Measurements from ENCODE around the gene MAMDC2. TPM values are rescaled to one million over a fixed set of nuclear protein-coding genes. Genes with fewer than 3 reads are reported as not detected.

The MAMDC2 gene
- total and polyA plus RNA-seq, 2 of the 8 experiments (the other 6 are each of a cell fraction or from before 2014, with no cell fraction given), result 6.1 to 15.4 TPM

DNA sequence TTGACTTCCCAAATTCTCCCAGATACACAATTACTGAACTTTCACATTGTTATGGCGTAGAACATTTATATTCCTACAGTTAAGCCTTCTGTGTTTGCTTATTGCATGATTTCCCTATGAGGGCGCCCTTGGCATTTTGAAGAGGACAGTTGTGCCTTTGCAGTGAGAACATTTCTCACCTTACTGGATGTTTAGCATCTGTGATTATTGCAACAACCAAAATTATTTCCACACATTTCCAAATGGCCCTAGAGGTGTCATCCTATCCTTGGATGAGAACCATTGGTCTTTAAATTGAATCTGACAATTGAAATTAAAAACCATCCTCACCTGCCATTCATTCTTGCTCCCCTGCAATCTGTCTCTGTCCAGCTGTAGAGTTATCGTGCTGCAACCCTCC is 104.0 kb downstream of the MAMDC2 start:
- Histone ChIP-seq H2AK5ac (ENCODE audit: low read depth, low read length) (no peak overlapping the region), H3K27ac (ENCODE audit: low read depth, low read length) (no peak overlapping the region), H3K14ac (ENCODE audit: insufficient read length) (no peak overlapping the region), H4K20me1 (replicated peaks in 1 of 2; ENCODE audit: control insufficient read depth in 1 of 2, insufficient read depth in 2 of 2, low read length in 2 of 2) (no peaks in the 10 kb centered on the region), H3K4ac (replicated peaks; ENCODE audit: insufficient read length, low read depth, low read length) (no peak overlapping the region), H4K91ac (replicated peaks; ENCODE audit: insufficient read length, low read length) (no peak overlapping the region), H3K4me2 (ENCODE audit: insufficient read depth in 1 of 2, low read depth in 2 of 2, low read length in 2 of 2) (no peak overlapping the region), H2BK15ac (ENCODE audit: low read length) (no peak overlapping the region), H3K79me2 (ENCODE audit: control insufficient read depth in 1 of 2, insufficient read depth in 2 of 2, low read length in 2 of 2) (no peaks in the 10 kb centered on the region), H3K4me3 (ENCODE audit: extremely low read depth in 1 of 4, insufficient read depth in 2 of 4, low read depth in 3 of 4, low read length in 4 of 4) (no peak overlapping the region), H3K9me3 (ENCODE audit: insufficient read depth in 2 of 2, low read depth in 1 of 2, low read length in 1 of 2) (no peaks in the 10 kb centered on the region), H3K18ac (ENCODE audit: extremely low read depth, low read length) (no peak overlapping the region), H3K27me3 (replicated peaks in 1 of 4; ENCODE audit: control insufficient read depth in 3 of 4, extremely low read depth in 1 of 4, insufficient read depth in 3 of 4, low read length in 3 of 4) (no peaks in the 10 kb centered on the region), H2BK120ac (replicated peaks; ENCODE audit: low read depth, low read length) (no peak overlapping the region), H3K23me2 (ENCODE audit: low read depth, low read length) (no peaks in the 10 kb centered on the region), H4K8ac (ENCODE audit: extremely low read depth, insufficient read depth, low read length) (no peak overlapping the region), H2BK12ac (ENCODE audit: low read depth, low read length) (no peak overlapping the region), H2AFZ (ENCODE audit: low read length) (no peak overlapping the region), H3K4me1 (replicated peaks in 1 of 4; ENCODE audit: control insufficient read depth in 3 of 4, insufficient read depth in 4 of 4, low read length in 3 of 4) (peaks cover 0 to 11% (median 0%) of the 10 kb centered on the region in 4 experiments; a peak in 1 of 7 replicates), H2BK5ac (ENCODE audit: low read depth, low read length) (no peak overlapping the region), H3K56ac (replicated peaks; ENCODE audit: insufficient read length, low read depth, low read length) (no peak overlapping the region), H3K9ac (replicated peaks in 1 of 4; ENCODE audit: extremely low read depth in 1 of 4, low read depth in 3 of 4, low read length in 3 of 4) (no peak overlapping the region), H3K23ac (ENCODE audit: insufficient read length) (no peak overlapping the region), H4K5ac (ENCODE audit: insufficient read length, low read depth, low read length) (no peak overlapping the region), H3K36me3 (ENCODE audit: control insufficient read depth in 2 of 4, insufficient read depth in 4 of 4, low read length in 3 of 4) (no peaks in the 10 kb centered on the region), H3K79me1 (ENCODE audit: low read depth, low read length) (no peaks in the 10 kb centered on the region), H2BK20ac (ENCODE audit: low read length) (no peak overlapping the region)
- ChIA-PET CTCF (ENCODE audit: partially characterized antibody) (interaction anchor here (1.1 to 1.3 kb wide), 2 partner anchors 13 to 72 kb away, joined by 3 to 4 read pairs; no protein-coding TSS in a partner anchor), POLR2A (ENCODE audit: partially characterized antibody) (no interaction called here)
- no peak for DNase-seq (ENCODE audit: low read depth in 1 of 2, low spot score in 2 of 2)
- WGBS, 2 experiments (ENCODE audit: extremely low coverage in 1 of 2, insufficient coverage in 1 of 2, insufficient read length in 1 of 2, insufficient replicate concordance in 2 of 2, low coverage in 1 of 2, low lambda C conversion rate in 2 of 2, missing lambda C conversion rate in 1 of 2), result 90% methylated on average over 3 of the region's 3 CpGs; no CpG with 5 or more reads in 1 of the 2 experiments
- peak; percentile 48 for FAIRE-seq
- TF ChIP-seq CBX8 (IDR thresholded peaks at IDR 0.05; ENCODE audit: borderline replicate concordance, low read depth, low read length) (no peak), RAD21 (IDR thresholded peaks at IDR 0.05 in 1 of 2, conservative IDR thresholded peaks at IDR 0.05 in 1 of 2; ENCODE audit: low read depth in 2 of 2, low read length in 2 of 2) (peak; percentile 25 to 30)

Data from H1 (cell line).